Keratinocyte (primary cell): ENCODE measurements around the gene PER1. TPM values are rescaled to one million over a fixed set of nuclear protein-coding genes. Genes with fewer than 3 reads are reported as not detected.
A peak's percentile ranks its signal among the peaks of the same experiment; 100 is the strongest.

ENCODE experiments used
- DNase-seq: peaks from one replicate; pipeline ENCODE4 v3.0.0-alpha.2; 2011; ENCODE audit warnings: low read depth, missing footprints, low spot score
- FAIRE-seq: peaks from 2 replicates; lab custom pipeline; 2011; peaks lifted over from hg19 to GRCh38; lab: Jason Lieb, UNC
- H2AFZ ChIP-seq: 2 replicates; pipeline ENCODE4 v1.6.0; 2012; ENCODE audit warnings: low read length, control low read depth, inconsistent platforms; ENCODE audit not compliant: control insufficient read depth
- H3K27ac ChIP-seq: 2 replicates; pipeline ENCODE4 v1.5.1; 2011; ENCODE audit warnings: low read length; ENCODE audit not compliant: control insufficient read depth, insufficient read depth
- H3K27me3 ChIP-seq: 3 replicates; pipeline ENCODE4 v1.6.0; 2011; ENCODE audit warnings: low read length; ENCODE audit not compliant: control insufficient read depth, insufficient read depth; ENCODE audit errors: extremely low read depth
- H3K36me3 ChIP-seq, 2 experiments: 2 replicates in 1 of 2; 3 replicates in 1 of 2; pipeline ENCODE4 v1.5.1; 2011; ENCODE audit warnings: low read length in 2 of 2, mild to moderate bottlenecking in 1 of 2; ENCODE audit not compliant: control insufficient read depth in 2 of 2, insufficient read depth in 2 of 2; ENCODE audit errors: extremely low read depth in 1 of 2
- H3K4me1 ChIP-seq: 3 replicates; pipeline ENCODE4 v1.5.1; 2011; ENCODE audit warnings: low read length; ENCODE audit not compliant: control insufficient read depth, insufficient read depth; ENCODE audit errors: extremely low read depth
- H3K4me2 ChIP-seq: 3 replicates; pipeline ENCODE4 v1.6.0; 2011; ENCODE audit warnings: low read depth, low read length; ENCODE audit not compliant: control insufficient read depth, insufficient read depth; ENCODE audit errors: extremely low read depth
- H3K4me3 ChIP-seq, 3 experiments: fragments of 200-600 bp in 1 of 3; sonication (generic) in 1 of 3; 2 replicates in 2 of 3; 3 replicates in 1 of 3; pipeline ENCODE4 v1.5.1; 2011 to 2016; ENCODE audit warnings: low read length in 3 of 3, mild to moderate bottlenecking in 3 of 3, control low read depth in 2 of 3, inconsistent platforms in 1 of 3, low read depth in 1 of 3, mixed read lengths in 1 of 3, mixed run types in 1 of 3, moderate library complexity in 1 of 3; ENCODE audit not compliant: control insufficient read depth in 2 of 3, insufficient read depth in 2 of 3; ENCODE audit errors: extremely low read depth in 1 of 3
- H3K79me2 ChIP-seq: 2 replicates; pipeline ENCODE4 v1.6.0; 2012; ENCODE audit warnings: low read length; ENCODE audit not compliant: control insufficient read depth, insufficient read depth
- H3K9ac ChIP-seq: 3 replicates; pipeline ENCODE4 v1.6.0; 2011; ENCODE audit warnings: low read length; ENCODE audit not compliant: control insufficient read depth, insufficient read depth; ENCODE audit errors: extremely low read depth
- H3K9me1 ChIP-seq: 3 replicates; pipeline ENCODE4 v1.6.0; 2011; ENCODE audit warnings: low read length; ENCODE audit not compliant: control insufficient read depth, insufficient read depth; ENCODE audit errors: extremely low read depth
- H3K9me3 ChIP-seq: 2 replicates; pipeline ENCODE4 v1.5.1; 2012; ENCODE audit warnings: low read depth, low read length; ENCODE audit not compliant: control insufficient read depth
- H4K20me1 ChIP-seq: 3 replicates; pipeline ENCODE4 v1.6.0; 2011; ENCODE audit warnings: low read length; ENCODE audit not compliant: control insufficient read depth, insufficient read depth; ENCODE audit errors: extremely low read depth
- CTCF ChIP-seq, 3 experiments: IDR thresholded peaks in 1 of 3; conservative IDR thresholded peaks in 1 of 3; optimal IDR thresholded peaks in 1 of 3; 2 replicates in 2 of 3; 3 replicates in 1 of 3; pipeline versions ENCODE3 to v1.5.1; 2011; ENCODE audit warnings: low read length in 3 of 3, mild to moderate bottlenecking in 3 of 3, moderate library complexity in 2 of 3, control low read depth in 1 of 3, inconsistent platforms in 1 of 3; ENCODE audit not compliant: insufficient read depth in 2 of 3; ENCODE audit errors: extremely low read depth in 1 of 3
- EZH2 ChIP-seq: IDR thresholded peaks from one replicate; pipeline ENCODE4 v1.6.1; 2012; ENCODE audit warnings: inconsistent platforms, mild to moderate bottlenecking, low read length, moderate library complexity
- dilution Hi-C: fragments of 300-500 bp; cut with MboI; formaldehyde crosslinking; loops from one replicate; pipeline ENCODE4 v1.7.0; 2020; ENCODE audit warnings: low sequenced_read_pairs; ENCODE audit not compliant: extremely low pct_ligation_motif_present
- polyA plus RNA-seq, 5 experiments: library from polyadenylated mRNA; depleted of rRNA in 3 of 5; stranded (reverse) in 3 of 5; stranded (forward) in 1 of 5; unstranded in 1 of 5; fragments of >200 nt; gene quantifications; 1 replicate in 1 of 5; 2 replicates in 3 of 5; 3 replicates in 1 of 5; pipeline versions ENCODE4 v1.2.1 to v1.2.3, GENCODE V29; 2011 to 2012; ENCODE audit warnings: missing spikeins in 2 of 5, low read depth in 1 of 5, low replicate concordance in 1 of 5

PER1 gene
- polyA plus RNA-seq, 1 donor (not counting 4 experiments of a cell fraction or from before 2014, with no cell fraction given), result 15.1 TPM

- Histone ChIP-seq H3K4me2 (peak overlapping the region; percentile 92), H3K27ac (no peak overlapping the region), H3K4me3 (peak overlapping the region; percentile 1 to 93 (median 78)), H3K9me1 (peaks cover 3% of the 10 kb centered on the region), H3K4me1 (peaks cover 42% of the 10 kb centered on the region), H2AFZ (peak overlapping the region; percentile 30), H4K20me1 (peaks cover 4% of the 10 kb centered on the region), H3K27me3 (peaks cover 26% of the 10 kb centered on the region), H3K9ac (peak overlapping the region; percentile 44), H3K9me3 (no peaks in the 10 kb centered on the region), H3K36me3 (no peaks in the 10 kb centered on the region), H3K79me2 (no peaks in the 10 kb centered on the region)
- FAIRE-seq, result no peak
- DNase-seq, result no peak
- TF ChIP-seq CTCF (optimal IDR thresholded peaks at IDR 0.05 in 1 of 3, IDR thresholded peaks at IDR 0.05 in 1 of 3, conservative IDR thresholded peaks at IDR 0.05 in 1 of 3; ENCODE audit: extremely low read depth in 1 of 3, insufficient read depth in 2 of 3, low read length in 3 of 3) (no peak), EZH2 (no peak)
- dilution Hi-C loops, result no loop called here
Measured at GRCh38 chr17:8124350-8125153, 27.7 kb downstream of the PER1 start.

DNA sequence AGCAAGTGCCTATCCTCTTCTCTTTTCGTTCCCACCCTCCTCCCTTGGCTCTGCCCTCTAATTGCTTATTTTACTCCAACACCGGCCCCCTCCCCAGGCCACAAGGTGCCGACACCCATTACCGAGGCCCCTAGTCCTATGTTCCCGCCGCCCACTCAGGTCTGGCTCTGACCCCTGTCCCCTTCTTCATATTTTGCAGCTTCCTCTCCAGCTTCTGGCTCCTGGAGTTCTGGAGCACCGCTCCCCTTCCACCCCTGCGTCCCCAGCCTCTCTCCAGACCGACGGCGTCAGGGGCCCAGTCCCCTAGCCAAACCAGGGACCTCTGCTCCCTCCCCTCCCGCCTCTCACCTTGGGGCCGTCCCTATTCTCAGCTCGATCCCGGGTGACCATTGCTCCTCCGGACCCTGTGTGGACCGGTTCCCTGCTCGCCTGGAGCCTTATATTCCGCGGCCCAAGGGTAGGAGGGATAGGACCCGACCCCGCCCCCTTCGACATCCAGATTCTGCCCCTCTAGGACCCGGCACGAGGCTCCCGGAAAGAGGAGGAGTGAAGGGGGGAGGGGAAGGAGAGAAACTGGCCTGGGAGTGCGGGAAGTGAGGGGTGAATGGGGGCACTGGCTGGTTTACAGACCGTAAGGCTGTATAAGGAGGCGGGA is 28.4 kb downstream of the PER1 start, which contains the start of gene HES7:
Gene HES7 (minus strand): TSS at position 412 of the 655 bp plus-strand sequence. CDS start 22 bp downstream, at position 390.
- no peak for DNase-seq
- H3K27ac ChIP-seq, result no peak within 1 kb of the TSS
- H3K9me3 ChIP-seq, result no peaks in the 10 kb centered on the region
- peak within 1 kb of the TSS; percentile 69 for H3K9ac ChIP-seq
- H3K4me2 ChIP-seq, result peak within 1 kb of the TSS; percentile 92
- no peak for FAIRE-seq
- dilution Hi-C loops, result no loop called here
- no peaks in the 10 kb centered on the region for H3K36me3 ChIP-seq
- H3K4me1 ChIP-seq, result peaks cover 42% of the 10 kb centered on the region
- peak within 1 kb of the TSS; percentile 78 for H2AFZ ChIP-seq
- peaks cover 3% of the 10 kb centered on the region for H3K9me1 ChIP-seq
- peaks cover 26% of the 10 kb centered on the region for H3K27me3 ChIP-seq
- peaks cover 4% of the 10 kb centered on the region for H4K20me1 ChIP-seq
- H3K79me2 ChIP-seq, result no peaks in the 10 kb centered on the region
- H3K4me3 ChIP-seq, result peak within 1 kb of the TSS; percentile 49 to 93 (median 78)
- TF ChIP-seq CTCF (optimal IDR thresholded peaks at IDR 0.05 in 1 of 3, IDR thresholded peaks at IDR 0.05 in 1 of 3, conservative IDR thresholded peaks at IDR 0.05 in 1 of 3; ENCODE audit: extremely low read depth in 1 of 3, insufficient read depth in 2 of 3, low read length in 3 of 3), result no peak
- peak; percentile 7 for TF ChIP-seq EZH2
